Activated CD4-positive, alpha-beta T cell treated with anti-CD3 and anti-CD28 coated beads, Interleukin-2, amount 10 ng/mL, durations not matched to agents 7 days and 5 days (primary cell): Measurements from ENCODE around the gene GHR. TPM values are rescaled to one million over a fixed set of nuclear protein-coding genes. Genes with fewer than 3 reads are reported as not detected.

Experiments used
- CTCF ChIA-PET: fragments of 350-600 bp; sonication (Branson Sonifier 250); formaldehyde crosslinking; loops from one replicate; lab custom pipeline; 2021; ENCODE audit warnings: antibody characterized with exemption; lab: Charles Lee
- POLR2A ChIA-PET: fragments of 350-600 bp; sonication (Branson Sonifier 250); formaldehyde crosslinking; loops from one replicate; lab custom pipeline; 2021; ENCODE audit warnings: antibody characterized with exemption; lab: Charles Lee
- DNase-seq: peaks from one replicate; pipeline ENCODE4 v3.0.0-alpha.2; 2020
- H3K27ac Mint-ChIP-seq: one replicate; pipeline ENCODE4 v1.8.0; 2021; ENCODE audit warnings: mild to moderate bottlenecking, moderate library complexity, mixed read lengths
- H3K27me3 Mint-ChIP-seq: one replicate; pipeline ENCODE4 v1.8.0; 2021; ENCODE audit warnings: mixed read lengths
- H3K36me3 Mint-ChIP-seq: one replicate; pipeline ENCODE4 v1.8.0; 2021; ENCODE audit warnings: low read depth, mixed read lengths
- H3K4me1 Mint-ChIP-seq: one replicate; pipeline ENCODE4 v1.8.0; 2021; ENCODE audit warnings: mixed read lengths
- H3K4me3 Mint-ChIP-seq: one replicate; pipeline ENCODE4 v1.8.0; 2021; ENCODE audit warnings: mild to moderate bottlenecking, moderate library complexity, mixed read lengths
- H3K9me3 Mint-ChIP-seq: one replicate; pipeline ENCODE4 v1.8.0; 2021; ENCODE audit warnings: mixed read lengths
- total RNA-seq, 2 experiments: library from RNA; stranded (reverse); gene quantifications; one replicate each; pipeline ENCODE4 v1.2.3, GENCODE V29; 2021

The GHR gene
- total RNA-seq, 2 experiments from 2014 or later, result not detected

- POLR2A ChIA-PET, result no interaction called here
- Mint-ChIP-seq H3K4me1 (no peaks in the 10 kb centered on the region), H3K27ac (no peak overlapping the region), H3K27me3 (peaks cover 27% of the 10 kb centered on the region), H3K36me3 (no peaks in the 10 kb centered on the region), H3K9me3 (no peaks in the 10 kb centered on the region), H3K4me3 (no peak overlapping the region)
- no peak for DNase-seq
- CTCF ChIA-PET, result no interaction called here
These were observed 183.2 kb downstream of the GHR start for GRCh38 chr5:42606464-42606869.

- no peak overlapping the region for H3K4me3 Mint-ChIP-seq
- no peak for DNase-seq
- H3K4me1 Mint-ChIP-seq, result no peaks in the 10 kb centered on the region
- peaks cover 26% of the 10 kb centered on the region for H3K27me3 Mint-ChIP-seq
- CTCF ChIA-PET, result no interaction called here
- no peaks in the 10 kb centered on the region for H3K9me3 Mint-ChIP-seq
- POLR2A ChIA-PET, result no interaction called here
- H3K27ac Mint-ChIP-seq, result no peak overlapping the region
- H3K36me3 Mint-ChIP-seq, result no peaks in the 10 kb centered on the region
These were observed 188.2 kb downstream of the GHR start for GRCh38 chr5:42611437-42611836.

DNA sequence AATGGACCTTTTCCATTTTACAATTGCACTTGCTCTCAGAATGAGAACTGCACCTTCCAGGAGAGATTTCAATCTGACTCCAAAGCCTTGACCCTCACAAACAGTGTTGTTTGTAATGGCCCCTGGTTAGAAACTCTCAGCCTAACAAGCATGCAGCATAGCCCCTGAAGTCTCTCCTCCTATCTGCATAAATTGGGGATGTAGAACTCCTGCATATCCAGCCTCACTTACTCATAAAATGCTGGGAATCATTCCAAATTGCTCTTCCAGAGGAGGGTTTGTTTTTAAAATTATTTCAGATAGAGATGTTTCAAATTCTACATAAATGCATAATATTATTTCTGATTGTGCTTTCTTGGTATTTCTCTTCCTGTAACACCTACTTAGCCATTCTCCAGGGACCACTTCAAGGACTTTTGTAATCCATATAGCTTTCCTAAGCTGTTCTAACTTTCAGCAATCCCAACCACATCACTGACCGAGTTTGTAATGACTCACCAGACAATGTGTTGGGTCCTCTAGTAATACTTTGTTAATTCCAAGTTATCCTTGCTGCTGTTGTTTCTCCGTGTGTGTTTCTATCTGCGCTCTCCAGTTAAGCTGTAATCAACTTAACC, 189.6 kb downstream of the GHR start:
- Mint-ChIP-seq H3K27me3 (peaks cover 20% of the 10 kb centered on the region), H3K9me3 (no peaks in the 10 kb centered on the region), H3K4me3 (no peak overlapping the region), H3K4me1 (no peaks in the 10 kb centered on the region), H3K36me3 (no peaks in the 10 kb centered on the region), H3K27ac (no peak overlapping the region)
- CTCF ChIA-PET, result interaction anchor here (0.9 kb wide), 1 partner anchor 15 kb away, joined by 3 read pairs; no protein-coding TSS in a partner anchor
- DNase-seq, result no peak
- POLR2A ChIA-PET, result no interaction called here

- CTCF ChIA-PET, result no interaction called here
- Mint-ChIP-seq H3K27me3 (peaks cover 18% of the 10 kb centered on the region), H3K4me3 (no peak overlapping the region), H3K9me3 (no peaks in the 10 kb centered on the region), H3K4me1 (no peaks in the 10 kb centered on the region), H3K36me3 (no peaks in the 10 kb centered on the region), H3K27ac (no peak overlapping the region)
- POLR2A ChIA-PET, result no interaction called here
- no peak for DNase-seq
These were observed 191.3 kb downstream of the GHR start for GRCh38 chr5:42614509-42614908.

DNA sequence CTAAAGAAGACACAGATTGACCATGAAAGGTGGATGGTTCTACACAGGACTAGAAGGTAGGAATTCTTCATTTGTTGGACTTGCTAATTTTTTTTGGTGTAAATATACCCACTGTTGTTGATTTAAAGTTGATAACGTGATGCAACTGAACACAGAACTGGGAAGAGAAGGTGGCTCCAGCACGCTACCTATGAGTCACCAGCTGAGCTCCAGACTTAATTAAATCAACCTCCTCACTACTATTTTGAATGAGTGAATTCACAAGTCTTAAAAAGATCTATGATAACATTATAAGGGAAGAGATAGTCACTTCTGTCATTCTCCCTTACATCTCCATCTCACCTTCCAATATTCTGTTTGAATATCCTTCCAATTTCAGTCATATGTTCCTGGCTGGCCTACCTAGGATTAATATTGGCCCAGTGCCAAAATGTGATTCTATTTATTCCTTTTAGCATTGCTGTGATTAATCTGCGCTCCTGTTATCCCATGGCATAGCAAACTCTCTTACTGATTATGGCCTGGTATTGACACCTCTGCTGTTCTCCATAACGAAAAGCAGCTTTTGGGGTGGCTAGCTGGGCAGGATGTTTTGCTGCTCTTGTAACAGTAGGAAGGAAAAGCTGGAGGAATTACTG, 197.5 kb downstream of the GHR start:
- H3K27me3 Mint-ChIP-seq, result peaks cover 7% of the 10 kb centered on the region
- no peak for DNase-seq
- no peaks in the 10 kb centered on the region for H3K4me1 Mint-ChIP-seq
- CTCF ChIA-PET, result no interaction called here
- no peaks in the 10 kb centered on the region for H3K36me3 Mint-ChIP-seq
- POLR2A ChIA-PET, result no interaction called here
- no peak overlapping the region for H3K27ac Mint-ChIP-seq
- H3K4me3 Mint-ChIP-seq, result no peak overlapping the region
- H3K9me3 Mint-ChIP-seq, result no peaks in the 10 kb centered on the region

DNA sequence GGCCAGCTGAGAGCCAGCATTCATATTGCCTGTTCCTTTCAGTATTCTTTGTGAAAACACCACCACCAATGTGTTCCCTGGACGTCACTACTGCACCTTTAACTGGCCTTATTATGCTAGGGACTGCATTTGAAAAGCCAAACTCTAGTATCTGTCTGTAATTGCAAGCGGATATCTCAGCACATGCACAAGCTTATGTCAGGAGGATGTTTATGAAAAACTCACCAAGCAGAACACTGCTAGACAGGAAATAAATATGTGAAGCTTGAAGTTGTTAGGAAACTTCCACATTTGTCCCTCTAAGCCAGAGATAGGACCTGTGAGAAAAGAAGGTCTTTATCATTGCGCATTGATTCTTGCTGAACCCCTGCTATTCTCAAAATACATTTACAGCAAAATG, 198.0 kb downstream of the GHR start:
- DNase-seq, result no peak
- H3K36me3 Mint-ChIP-seq, result no peaks in the 10 kb centered on the region
- no peaks in the 10 kb centered on the region for H3K4me1 Mint-ChIP-seq
- H3K4me3 Mint-ChIP-seq, result no peak overlapping the region
- ChIA-PET POLR2A (no interaction called here), CTCF (no interaction called here)
- no peak overlapping the region for H3K27ac Mint-ChIP-seq
- H3K9me3 Mint-ChIP-seq, result no peaks in the 10 kb centered on the region
- H3K27me3 Mint-ChIP-seq, result peaks cover 4% of the 10 kb centered on the region

DNA sequence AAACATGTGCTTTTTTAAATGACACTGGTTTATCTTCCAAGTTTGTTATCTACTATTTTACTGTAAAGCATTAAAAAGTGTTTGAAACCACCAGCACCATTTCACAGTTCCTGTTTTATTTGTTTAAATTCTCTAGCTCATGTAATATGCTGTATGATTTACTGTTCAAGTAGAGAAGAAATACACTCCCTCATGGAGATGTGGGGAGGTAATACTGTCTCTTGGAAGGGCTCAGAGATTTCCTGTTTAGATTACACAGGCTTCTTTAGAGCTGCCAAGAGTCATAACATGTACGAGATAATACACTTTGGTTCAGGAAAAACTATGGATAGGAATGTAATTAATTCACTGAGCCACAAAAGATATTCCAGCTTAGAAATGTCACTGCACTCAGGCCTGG, 198.4 kb downstream of the GHR start:
- no peak overlapping the region for H3K27ac Mint-ChIP-seq
- ChIA-PET CTCF (no interaction called here), POLR2A (no interaction called here)
- DNase-seq, result no peak
- no peak overlapping the region for H3K4me3 Mint-ChIP-seq
- peaks cover 5% of the 10 kb centered on the region for H3K27me3 Mint-ChIP-seq
- H3K36me3 Mint-ChIP-seq, result no peaks in the 10 kb centered on the region
- H3K4me1 Mint-ChIP-seq, result no peaks in the 10 kb centered on the region
- H3K9me3 Mint-ChIP-seq, result no peaks in the 10 kb centered on the region

- DNase-seq, result no peak
- Mint-ChIP-seq H3K4me1 (no peaks in the 10 kb centered on the region), H3K27ac (no peak overlapping the region), H3K9me3 (no peaks in the 10 kb centered on the region), H3K4me3 (no peak overlapping the region), H3K27me3 (peaks cover 3% of the 10 kb centered on the region), H3K36me3 (no peaks in the 10 kb centered on the region)
- POLR2A ChIA-PET, result no interaction called here
- CTCF ChIA-PET, result no interaction called here
These were observed 201.7 kb downstream of the GHR start for GRCh38 chr5:42624912-42625311.

DNA sequence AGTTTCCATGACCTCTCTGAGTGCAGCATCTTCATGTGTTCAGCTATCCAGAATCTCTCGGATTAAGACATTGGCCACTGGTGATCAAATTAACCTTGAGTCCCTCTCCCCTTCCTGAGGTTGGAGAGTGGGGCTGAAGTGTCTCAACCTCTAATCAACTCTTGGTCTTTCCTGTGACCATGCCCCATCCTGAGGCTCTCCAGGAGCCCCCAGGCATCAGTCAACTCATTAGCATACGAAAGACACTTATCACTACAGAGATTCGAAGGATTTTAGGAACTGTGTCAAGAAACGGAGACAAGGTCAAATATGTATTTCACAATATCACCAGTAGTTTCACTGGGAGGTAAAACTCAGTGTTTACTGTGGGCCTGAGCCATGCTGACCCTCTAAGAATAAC, 203.2 kb downstream of the GHR start:
- POLR2A ChIA-PET, result no interaction called here
- DNase-seq, result no peak
- Mint-ChIP-seq H3K27ac (no peak overlapping the region), H3K9me3 (no peaks in the 10 kb centered on the region), H3K4me1 (no peaks in the 10 kb centered on the region), H3K4me3 (no peak overlapping the region), H3K36me3 (no peaks in the 10 kb centered on the region), H3K27me3 (peaks cover 3% of the 10 kb centered on the region)
- CTCF ChIA-PET, result no interaction called here

GRCh38 chr5:42628821-42629220, 205.6 kb downstream of the GHR start:
- ChIA-PET CTCF (no interaction called here), POLR2A (no interaction called here)
- peaks cover 13% of the 10 kb centered on the region for H3K27me3 Mint-ChIP-seq
- no peaks in the 10 kb centered on the region for H3K9me3 Mint-ChIP-seq
- no peaks in the 10 kb centered on the region for H3K36me3 Mint-ChIP-seq
- no peak for DNase-seq
- no peak overlapping the region for H3K4me3 Mint-ChIP-seq
- H3K27ac Mint-ChIP-seq, result no peak overlapping the region
- no peaks in the 10 kb centered on the region for H3K4me1 Mint-ChIP-seq

GRCh38 chr5:42629284-42629683, 206.0 kb downstream of the GHR start:
- POLR2A ChIA-PET, result no interaction called here
- no peaks in the 10 kb centered on the region for H3K9me3 Mint-ChIP-seq
- DNase-seq, result no peak
- no peak overlapping the region for H3K4me3 Mint-ChIP-seq
- H3K27ac Mint-ChIP-seq, result no peak overlapping the region
- H3K27me3 Mint-ChIP-seq, result peaks cover 13% of the 10 kb centered on the region
- H3K4me1 Mint-ChIP-seq, result no peaks in the 10 kb centered on the region
- CTCF ChIA-PET, result no interaction called here
- H3K36me3 Mint-ChIP-seq, result no peaks in the 10 kb centered on the region

DNA sequence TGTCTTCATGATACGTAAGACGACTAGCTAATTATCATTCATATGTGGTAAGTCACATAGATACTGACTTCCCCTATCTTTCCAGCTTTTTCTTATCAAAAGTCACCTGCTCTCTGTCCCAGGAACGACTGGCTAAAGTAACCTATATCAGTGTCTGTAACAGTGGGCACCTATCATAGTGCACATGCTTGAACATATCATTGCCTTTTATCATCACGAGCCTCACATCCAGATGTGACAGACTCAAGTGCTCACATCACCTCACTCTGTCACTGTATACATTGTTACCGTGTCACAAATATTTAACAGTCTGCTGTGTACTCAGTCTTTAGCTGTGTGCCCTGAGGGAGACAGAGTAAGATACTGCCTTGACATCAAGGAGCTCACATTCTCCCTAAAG, 208.0 kb downstream of the GHR start:
- no peak for DNase-seq
- Mint-ChIP-seq H3K27me3 (peaks cover 12% of the 10 kb centered on the region), H3K36me3 (no peaks in the 10 kb centered on the region), H3K4me3 (no peak overlapping the region), H3K27ac (no peak overlapping the region), H3K9me3 (no peaks in the 10 kb centered on the region), H3K4me1 (no peaks in the 10 kb centered on the region)
- CTCF ChIA-PET, result no interaction called here
- POLR2A ChIA-PET, result no interaction called here

DNA sequence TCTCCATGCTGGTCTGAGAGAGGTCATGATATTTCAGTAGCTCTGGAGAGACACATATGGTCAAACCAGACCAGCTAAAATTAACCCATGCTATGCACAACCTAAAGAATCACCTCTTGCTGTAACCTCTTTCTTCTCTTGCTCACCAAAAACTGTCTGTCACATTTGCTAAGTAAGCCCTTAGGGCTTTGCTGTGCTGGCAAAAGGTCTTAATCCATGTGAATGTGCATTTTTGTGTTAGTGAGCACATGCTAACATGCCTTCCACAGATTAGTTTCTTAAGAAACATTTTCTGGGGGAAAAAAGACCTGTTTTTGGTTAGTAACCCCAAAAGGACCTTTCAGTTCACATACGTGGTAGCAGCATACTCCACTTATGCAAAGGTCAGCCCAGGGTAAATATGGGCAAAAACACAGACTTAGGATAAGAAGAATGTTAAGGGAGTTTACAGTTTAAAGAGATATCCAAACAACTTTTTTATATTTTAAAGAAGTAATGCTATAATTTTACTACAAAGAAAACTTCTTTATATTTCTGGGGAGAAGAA, 209.2 kb downstream of the GHR start:
- Mint-ChIP-seq H3K4me3 (no peak overlapping the region), H3K4me1 (no peaks in the 10 kb centered on the region), H3K27me3 (peaks cover 11% of the 10 kb centered on the region), H3K36me3 (no peaks in the 10 kb centered on the region), H3K9me3 (no peaks in the 10 kb centered on the region), H3K27ac (no peak overlapping the region)
- POLR2A ChIA-PET, result no interaction called here
- CTCF ChIA-PET, result no interaction called here
- DNase-seq, result no peak
